ENCODE measurements around the gene TANC1.

TANC1 gene

DNA sequence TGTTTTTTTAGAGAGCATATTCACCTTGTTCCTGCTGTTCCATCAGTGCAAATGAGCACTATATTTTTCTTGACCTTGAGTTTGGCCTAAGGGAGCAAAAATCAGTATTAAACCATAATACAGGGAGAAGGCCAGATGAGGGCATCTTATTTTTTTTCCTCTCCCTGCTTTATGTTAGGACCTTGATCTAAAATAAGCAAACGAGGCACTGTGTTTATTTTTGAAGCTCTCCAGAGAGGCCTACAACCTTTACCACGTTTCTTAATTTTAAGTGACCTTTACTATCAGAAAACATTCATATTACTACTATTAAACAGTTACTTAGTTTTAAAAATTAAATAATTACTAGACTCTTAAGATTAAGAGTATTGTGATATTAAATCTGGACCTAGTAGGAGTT lies 100.8 kb downstream of the TANC1 start:
- H3K4me1 Mint-ChIP-seq: no peaks in the 10 kb centered on the region
- no peaks in the 10 kb centered on the region for H3K36me3 Mint-ChIP-seq
- H3K4me3 Mint-ChIP-seq: no peak overlapping the region
- H3K27me3 Mint-ChIP-seq: no peaks in the 10 kb centered on the region
- H3K9me3 Mint-ChIP-seq: no peaks in the 10 kb centered on the region
- H3K27ac Mint-ChIP-seq: no peak overlapping the region

DNA sequence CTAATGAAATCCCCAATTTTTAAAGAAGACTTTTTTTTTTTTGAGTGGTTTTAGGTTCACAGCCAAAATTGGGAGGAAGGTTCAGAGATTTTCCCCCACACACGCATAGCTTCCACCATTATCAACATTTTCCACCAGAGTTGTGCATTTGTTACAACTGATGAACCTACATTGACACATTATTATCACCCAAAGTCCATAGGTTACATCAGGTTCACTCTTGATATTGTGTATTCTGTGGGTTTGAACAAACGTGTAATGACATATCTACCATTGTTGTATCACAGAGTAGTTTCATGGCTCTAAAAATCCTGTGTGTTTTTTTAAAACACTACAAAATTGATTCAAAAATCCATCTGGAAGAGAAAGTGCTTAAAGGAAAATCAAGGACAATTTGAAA lies 101.8 kb downstream of the TANC1 start:
- Mint-ChIP-seq H3K27ac (no peak overlapping the region), H3K4me1 (no peaks in the 10 kb centered on the region), H3K9me3 (no peaks in the 10 kb centered on the region), H3K4me3 (no peak overlapping the region), H3K27me3 (no peaks in the 10 kb centered on the region), H3K36me3 (no peaks in the 10 kb centered on the region)

DNA sequence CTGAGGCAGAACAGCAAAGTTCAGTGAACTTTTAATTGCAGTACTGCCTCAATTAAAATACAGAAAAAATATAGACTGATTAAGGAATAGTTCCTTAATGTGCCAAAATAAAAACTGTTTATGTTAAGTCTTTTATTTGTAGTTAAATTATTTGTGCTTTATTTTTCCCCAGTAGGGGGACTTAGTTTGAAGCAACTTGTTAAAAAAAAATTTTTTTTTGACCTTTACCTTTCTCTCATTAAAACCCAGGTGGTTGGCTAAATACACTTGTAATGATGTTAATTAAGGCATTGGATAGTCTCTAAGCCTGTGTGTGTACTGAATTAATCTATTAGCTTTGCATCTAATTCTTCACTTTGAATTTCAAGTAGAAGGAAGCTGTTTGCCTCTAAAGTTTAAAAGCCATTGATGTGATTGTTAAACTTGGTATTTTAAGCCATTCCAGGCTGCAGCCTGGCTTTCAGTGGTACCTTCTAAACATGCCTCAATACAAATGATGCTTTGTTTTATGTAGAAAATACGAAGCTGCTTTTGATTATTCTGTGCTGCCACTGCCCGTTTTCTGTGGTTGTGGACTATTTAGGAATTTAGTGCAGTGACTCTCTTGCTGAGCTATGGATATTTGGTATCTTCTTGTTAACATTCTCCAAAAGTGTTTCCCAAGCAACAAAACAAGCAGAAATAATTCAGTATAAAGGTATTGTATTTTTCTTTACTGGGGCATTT lies 102.9 kb downstream of the TANC1 start:
- Mint-ChIP-seq H3K27ac (no peak overlapping the region), H3K27me3 (no peaks in the 10 kb centered on the region), H3K4me1 (no peaks in the 10 kb centered on the region), H3K4me3 (no peak overlapping the region), H3K36me3 (no peaks in the 10 kb centered on the region), H3K9me3 (no peaks in the 10 kb centered on the region)

DNA sequence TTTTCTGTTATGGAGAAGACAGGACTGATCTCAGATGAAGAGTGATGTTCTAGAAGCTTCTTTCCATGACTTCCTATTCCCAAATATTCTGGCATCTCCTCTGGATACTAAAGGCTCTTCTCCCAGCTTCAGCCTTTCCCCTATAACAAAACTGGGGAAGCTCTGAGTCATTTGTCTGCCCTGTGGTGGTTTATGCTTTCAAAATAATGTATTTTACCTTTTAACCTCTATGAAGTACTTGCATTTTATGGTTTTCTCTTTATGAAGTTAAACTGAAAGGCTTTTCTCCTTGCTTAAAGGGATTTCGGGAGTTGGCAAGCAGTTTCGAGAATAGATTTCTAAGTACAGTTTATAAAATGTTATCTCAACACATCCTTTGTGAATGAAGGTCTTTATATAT lies 104.4 kb downstream of the TANC1 start:
- H3K36me3 Mint-ChIP-seq: peaks cover 2% of the 10 kb centered on the region
- H3K27me3 Mint-ChIP-seq: no peaks in the 10 kb centered on the region
- H3K4me3 Mint-ChIP-seq: no peak overlapping the region

DNA sequence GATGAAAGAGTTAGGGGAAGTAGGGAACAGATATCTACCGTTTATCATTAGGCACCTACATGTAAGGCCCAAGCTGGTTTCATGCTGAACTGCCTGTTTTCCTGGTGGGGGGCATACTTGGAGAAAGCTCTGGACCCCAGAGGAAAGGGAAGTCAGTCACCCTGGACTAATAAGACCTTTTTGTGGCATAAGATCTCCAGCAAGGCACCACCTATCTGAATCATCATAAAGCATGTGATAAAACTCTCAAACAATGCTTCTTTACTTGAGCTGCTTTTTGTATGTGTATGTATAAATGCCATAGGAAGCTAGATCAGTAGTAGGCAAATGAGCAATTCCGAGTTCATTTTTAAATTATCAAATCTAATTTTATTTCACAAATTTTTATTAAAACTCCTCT lies 104.8 kb downstream of the TANC1 start:
- no peak overlapping the region for H3K27ac Mint-ChIP-seq
- H3K4me1 Mint-ChIP-seq: no peaks in the 10 kb centered on the region
- H3K27me3 Mint-ChIP-seq: no peaks in the 10 kb centered on the region
- H3K9me3 Mint-ChIP-seq: no peaks in the 10 kb centered on the region
- H3K36me3 Mint-ChIP-seq: peaks cover 2% of the 10 kb centered on the region
- no peak overlapping the region for H3K4me3 Mint-ChIP-seq

More for the DNA sequence above, 104.4 kb downstream of the TANC1 start:
- Mint-ChIP-seq H3K27ac (no peak overlapping the region), H3K9me3 (no peaks in the 10 kb centered on the region), H3K4me1 (no peaks in the 10 kb centered on the region)

DNA sequence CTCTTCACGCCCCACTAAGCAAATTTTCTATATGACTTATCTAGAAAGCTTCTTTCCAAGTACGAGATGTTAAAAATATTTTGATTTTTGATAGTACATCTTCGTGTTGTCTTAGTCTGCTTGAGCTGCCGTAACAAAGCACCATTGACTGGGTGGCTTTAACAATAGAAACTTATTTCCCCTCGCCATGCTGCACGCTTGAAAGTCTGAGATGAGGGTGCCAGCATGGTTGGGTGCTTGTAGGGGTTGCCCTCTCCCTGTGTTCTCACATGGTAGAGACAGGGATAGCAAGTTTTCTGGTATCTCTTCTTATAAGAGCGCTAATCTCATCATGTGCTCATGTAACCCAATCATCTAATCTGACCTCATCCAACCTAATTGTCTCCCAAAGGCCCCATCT lies 106.2 kb downstream of the TANC1 start:
- Mint-ChIP-seq H3K27me3 (no peaks in the 10 kb centered on the region), H3K36me3 (peaks cover 2% of the 10 kb centered on the region), H3K4me3 (no peak overlapping the region), H3K4me1 (no peaks in the 10 kb centered on the region), H3K9me3 (no peaks in the 10 kb centered on the region), H3K27ac (no peak overlapping the region)

DNA sequence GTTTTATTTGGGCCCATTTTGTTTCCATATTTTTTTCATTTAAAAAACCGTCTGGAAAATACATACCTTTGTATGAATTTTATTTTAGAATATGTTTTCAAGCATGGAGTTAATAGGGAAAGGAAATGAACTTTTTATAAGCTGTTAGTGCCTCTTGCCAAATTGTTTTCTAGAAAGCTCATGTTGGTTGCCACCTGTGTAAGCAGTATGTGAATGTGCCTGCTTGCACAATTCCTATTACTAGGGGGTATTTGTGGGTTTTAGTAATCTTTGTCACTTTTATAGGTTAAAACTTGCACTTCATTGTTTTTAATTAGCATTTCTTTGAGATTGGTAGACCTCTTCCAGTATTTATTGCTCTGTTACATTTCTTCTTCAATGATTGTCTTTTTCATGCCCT lies 107.3 kb downstream of the TANC1 start:
- H3K36me3 Mint-ChIP-seq: peaks cover 2% of the 10 kb centered on the region
- no peak overlapping the region for H3K27ac Mint-ChIP-seq
- H3K4me3 Mint-ChIP-seq: no peak overlapping the region
- H3K4me1 Mint-ChIP-seq: no peaks in the 10 kb centered on the region
- no peaks in the 10 kb centered on the region for H3K27me3 Mint-ChIP-seq
- H3K9me3 Mint-ChIP-seq: no peaks in the 10 kb centered on the region

DNA sequence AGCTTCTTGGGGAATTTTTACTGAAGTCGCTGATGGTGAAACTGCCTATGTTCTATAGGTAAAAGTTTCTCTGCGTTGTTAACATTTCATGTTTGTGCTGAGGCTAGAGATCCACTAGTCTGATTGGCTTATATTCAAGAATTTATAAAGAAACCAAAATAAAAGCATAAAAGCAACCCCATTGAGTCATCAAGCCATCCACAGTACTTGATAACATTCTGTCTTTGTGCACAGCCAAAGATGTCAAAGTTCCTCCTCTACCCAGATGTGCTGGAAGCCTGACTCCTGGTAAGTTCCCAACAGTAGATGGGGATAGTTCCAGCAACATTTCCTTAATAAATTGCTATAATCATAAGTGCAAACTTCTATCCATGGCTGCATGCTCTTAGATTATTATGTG lies 107.8 kb downstream of the TANC1 start:
- H3K27me3 Mint-ChIP-seq: no peaks in the 10 kb centered on the region
- no peak overlapping the region for H3K27ac Mint-ChIP-seq
- no peaks in the 10 kb centered on the region for H3K9me3 Mint-ChIP-seq
- H3K4me3 Mint-ChIP-seq: no peak overlapping the region
- peaks cover 2% of the 10 kb centered on the region for H3K36me3 Mint-ChIP-seq
- H3K4me1 Mint-ChIP-seq: no peaks in the 10 kb centered on the region

DNA sequence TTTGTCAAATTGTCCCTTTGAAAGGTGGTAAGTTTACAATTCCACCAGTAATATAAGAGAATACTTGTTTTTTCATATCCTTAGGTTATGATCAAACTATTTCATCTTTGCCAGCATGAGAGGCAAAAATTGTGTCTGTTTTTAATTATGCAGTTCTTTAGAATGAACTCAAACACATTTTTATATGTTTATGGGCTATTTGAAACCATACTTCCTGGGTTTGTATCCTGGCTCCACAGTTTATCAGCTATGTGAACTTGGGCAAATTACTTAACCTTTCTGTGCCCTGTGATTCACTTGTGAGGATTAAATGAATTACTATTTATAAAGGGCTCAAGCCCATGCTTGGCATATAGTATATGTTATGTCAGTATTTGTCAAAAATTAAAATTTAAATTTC lies 109.4 kb downstream of the TANC1 start:
- H3K36me3 Mint-ChIP-seq: peaks cover 2% of the 10 kb centered on the region
- H3K4me1 Mint-ChIP-seq: no peaks in the 10 kb centered on the region
- H3K27me3 Mint-ChIP-seq: peaks cover 2% of the 10 kb centered on the region
- H3K27ac Mint-ChIP-seq: no peak overlapping the region
- no peaks in the 10 kb centered on the region for H3K9me3 Mint-ChIP-seq
- H3K4me3 Mint-ChIP-seq: no peak overlapping the region

DNA sequence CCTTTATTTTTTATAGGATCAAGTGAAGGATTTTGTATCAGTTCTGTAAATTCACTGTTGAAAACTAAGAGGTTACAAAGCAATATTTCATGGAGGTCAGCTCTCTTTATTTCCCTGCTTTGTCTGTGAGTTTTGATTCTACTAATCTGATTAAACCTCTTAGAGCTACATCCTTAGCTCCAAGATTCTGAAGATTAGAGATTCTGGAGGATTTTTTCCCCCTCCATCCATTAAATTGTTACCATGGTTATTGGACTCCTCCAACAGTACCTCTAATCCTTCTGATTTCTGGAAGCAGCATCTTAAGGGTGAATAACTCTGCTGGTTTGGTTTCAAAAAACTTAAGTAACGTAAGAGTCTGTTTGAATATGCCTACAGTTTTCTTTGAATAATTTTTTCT lies 110.0 kb downstream of the TANC1 start:
- Mint-ChIP-seq H3K9me3 (no peaks in the 10 kb centered on the region), H3K27me3 (peaks cover 2% of the 10 kb centered on the region), H3K27ac (no peak overlapping the region), H3K36me3 (peaks cover 2% of the 10 kb centered on the region), H3K4me1 (no peaks in the 10 kb centered on the region), H3K4me3 (no peak overlapping the region)

DNA sequence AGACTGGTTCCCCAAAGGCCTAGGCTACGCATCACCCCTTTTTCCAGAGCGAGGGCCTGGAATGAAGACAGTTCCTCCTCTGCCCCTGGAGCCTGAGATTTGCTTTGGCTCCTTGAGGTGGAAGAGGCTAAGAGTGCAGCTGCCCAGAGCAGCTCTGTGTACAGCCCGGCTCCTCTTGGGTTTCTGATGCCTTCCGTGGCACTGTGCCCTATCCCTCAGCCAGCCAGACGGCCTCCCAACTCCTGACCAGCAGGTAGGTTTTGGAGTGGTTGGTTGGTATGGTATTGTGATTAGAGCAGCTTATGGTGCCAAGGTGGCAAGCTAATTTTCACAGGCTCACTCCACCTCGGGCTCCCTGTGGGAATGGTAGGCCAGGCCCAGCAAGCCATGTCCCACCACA lies 112.2 kb downstream of the TANC1 start:
- no peaks in the 10 kb centered on the region for H3K9me3 Mint-ChIP-seq
- no peaks in the 10 kb centered on the region for H3K4me1 Mint-ChIP-seq
- no peak overlapping the region for H3K27ac Mint-ChIP-seq
- peaks cover 2% of the 10 kb centered on the region for H3K27me3 Mint-ChIP-seq
- H3K36me3 Mint-ChIP-seq: peaks cover 2% of the 10 kb centered on the region
- no peak overlapping the region for H3K4me3 Mint-ChIP-seq

DNA sequence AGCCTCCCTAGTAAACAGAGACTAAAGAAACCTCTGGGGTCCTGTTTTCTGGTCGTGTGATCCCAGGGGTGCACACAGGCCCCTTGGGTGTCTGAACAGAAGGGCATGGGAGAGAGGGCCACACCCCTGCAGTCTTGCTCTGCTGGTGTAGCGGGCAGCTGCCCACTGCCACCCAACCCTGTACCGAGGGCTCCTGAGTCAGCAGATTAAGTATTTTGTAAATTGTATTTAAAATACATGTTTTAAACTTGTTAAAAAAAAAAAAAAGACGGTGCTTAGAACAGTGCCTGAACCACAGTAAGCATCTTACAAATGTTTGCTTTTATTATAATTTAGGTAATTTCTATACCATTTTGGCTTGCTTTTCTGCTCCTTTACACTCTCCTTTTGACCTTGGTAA lies 113.7 kb downstream of the TANC1 start:
- no peaks in the 10 kb centered on the region for H3K9me3 Mint-ChIP-seq
- no peak overlapping the region for H3K27ac Mint-ChIP-seq
- peaks cover 2% of the 10 kb centered on the region for H3K27me3 Mint-ChIP-seq
- no peak overlapping the region for H3K4me3 Mint-ChIP-seq
- H3K4me1 Mint-ChIP-seq: no peaks in the 10 kb centered on the region
- H3K36me3 Mint-ChIP-seq: peaks cover 2% of the 10 kb centered on the region

DNA sequence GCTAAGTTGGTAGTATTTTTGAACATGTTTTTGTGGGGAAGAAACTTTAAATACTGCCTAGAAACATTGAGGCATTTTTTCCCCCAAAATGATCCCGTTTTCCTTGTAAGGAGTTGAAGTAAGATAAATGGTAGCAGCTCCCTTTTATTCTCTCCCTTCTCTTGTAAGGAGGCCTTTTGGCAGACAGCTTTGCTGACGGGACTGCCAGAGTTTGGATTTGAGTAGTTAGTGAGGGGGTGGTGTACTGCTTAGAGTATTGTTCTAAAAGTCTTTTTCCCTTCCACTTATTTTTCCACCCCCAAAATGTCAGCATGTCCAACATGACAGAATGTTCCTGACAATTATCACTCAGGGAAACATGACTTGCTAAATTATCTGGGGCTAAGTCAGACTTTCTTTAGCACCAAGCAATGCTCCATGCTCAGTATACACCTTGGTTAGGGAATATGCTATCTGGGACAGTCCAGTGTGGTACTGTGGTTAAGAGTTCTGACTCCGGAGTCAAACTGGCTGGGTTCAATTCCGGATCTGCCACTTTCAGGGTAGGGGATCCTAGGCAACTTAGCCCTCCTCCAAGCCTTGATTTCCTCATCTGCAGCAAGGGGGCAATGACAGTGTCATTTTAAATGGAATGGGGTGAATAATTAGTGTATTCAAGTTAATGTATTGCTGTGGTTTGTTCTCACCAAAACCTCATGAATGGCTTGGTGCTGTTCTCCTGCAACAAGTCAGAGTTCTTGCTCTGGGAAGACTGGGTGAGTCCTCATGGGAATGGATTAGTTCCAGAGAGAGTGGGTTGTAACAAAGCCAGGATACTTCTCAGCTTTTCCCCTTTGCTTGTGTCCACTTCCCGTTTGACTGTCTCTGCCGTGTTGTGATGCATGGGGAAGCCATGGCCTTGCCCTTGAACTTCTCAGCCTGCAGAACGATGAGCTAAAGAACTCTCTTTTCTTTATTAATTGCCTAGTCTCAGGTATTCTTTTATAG lies 116.2 kb downstream of the TANC1 start:
- Mint-ChIP-seq H3K4me1 (no peaks in the 10 kb centered on the region), H3K36me3 (no peaks in the 10 kb centered on the region), H3K27ac (no peak overlapping the region), H3K27me3 (peaks cover 2% of the 10 kb centered on the region), H3K4me3 (no peak overlapping the region), H3K9me3 (no peaks in the 10 kb centered on the region)

DNA sequence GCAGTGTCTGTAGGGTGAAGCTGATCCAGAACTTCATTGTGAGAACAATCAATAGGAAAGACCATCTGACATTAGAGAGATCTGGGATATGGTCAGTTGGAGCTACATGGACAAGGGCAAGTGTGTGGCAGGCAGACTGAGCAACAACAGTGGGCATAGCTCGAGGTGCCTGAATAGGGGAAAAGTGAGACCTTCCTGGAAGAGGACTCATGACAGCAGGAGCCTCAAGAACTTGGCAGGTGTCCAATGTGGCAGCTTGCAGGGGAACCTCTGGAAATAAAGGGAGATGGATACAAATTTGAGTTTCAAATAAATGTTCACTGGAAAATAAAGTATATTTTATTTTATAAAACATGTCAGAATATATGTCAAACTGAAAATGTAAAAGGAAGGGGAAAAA lies 117.9 kb downstream of the TANC1 start:
- H3K4me1 Mint-ChIP-seq: peaks cover 10% of the 10 kb centered on the region
- H3K9me3 Mint-ChIP-seq: no peaks in the 10 kb centered on the region
- peaks cover 1% of the 10 kb centered on the region for H3K27me3 Mint-ChIP-seq
- no peak overlapping the region for H3K27ac Mint-ChIP-seq
- no peaks in the 10 kb centered on the region for H3K36me3 Mint-ChIP-seq
- no peak overlapping the region for H3K4me3 Mint-ChIP-seq

DNA sequence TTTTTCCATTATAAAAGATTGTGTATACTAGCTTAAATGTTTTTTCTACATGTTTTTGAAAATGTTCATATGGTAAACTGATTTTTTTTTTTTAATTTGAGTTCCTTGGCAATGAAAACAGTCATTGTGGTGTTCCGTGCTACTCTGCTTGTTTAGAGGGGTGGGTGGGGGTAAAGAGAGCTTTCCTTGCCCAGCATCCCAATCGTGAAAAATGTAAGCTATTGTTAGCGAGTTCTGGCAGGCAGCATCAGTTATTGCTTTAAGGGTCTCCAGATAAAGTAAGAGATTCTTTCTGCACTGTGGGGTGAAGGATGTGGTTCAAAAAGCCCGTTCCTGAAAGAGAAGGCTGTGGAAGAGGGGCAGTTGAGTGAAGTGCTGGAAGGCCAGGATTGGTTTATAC lies 118.4 kb downstream of the TANC1 start:
- no peaks in the 10 kb centered on the region for H3K9me3 Mint-ChIP-seq
- no peak overlapping the region for H3K4me3 Mint-ChIP-seq
- H3K27ac Mint-ChIP-seq: no peak overlapping the region
- H3K27me3 Mint-ChIP-seq: no peaks in the 10 kb centered on the region
- H3K36me3 Mint-ChIP-seq: no peaks in the 10 kb centered on the region
- peaks cover 15% of the 10 kb centered on the region for H3K4me1 Mint-ChIP-seq

DNA sequence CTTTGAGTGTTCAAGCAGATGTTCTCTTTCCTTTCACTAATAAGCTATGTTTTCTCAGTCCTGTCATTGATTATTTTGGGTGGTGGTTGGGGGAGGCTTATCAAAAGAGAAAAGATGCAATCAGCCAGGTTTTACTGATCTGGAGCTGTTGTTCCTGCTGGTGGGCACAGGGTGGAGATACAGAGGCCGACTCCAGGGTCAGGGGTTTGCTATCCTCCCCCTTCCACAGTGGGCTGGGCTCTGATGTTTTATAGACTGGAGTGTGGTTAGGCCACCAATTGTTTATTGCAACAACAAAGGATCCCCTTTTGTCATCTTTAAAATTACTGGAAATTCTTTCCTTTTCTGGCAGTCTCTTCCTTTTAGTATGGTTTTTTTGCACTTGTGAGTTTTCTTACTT lies 120.5 kb downstream of the TANC1 start:
- Mint-ChIP-seq H3K27ac (no peak overlapping the region), H3K27me3 (no peaks in the 10 kb centered on the region), H3K9me3 (no peaks in the 10 kb centered on the region), H3K36me3 (no peaks in the 10 kb centered on the region), H3K4me3 (no peak overlapping the region), H3K4me1 (peaks cover 35% of the 10 kb centered on the region)

Measured in activated naive CD4-positive, alpha-beta T cell treated with anti-CD3 and anti-CD28 coated beads, Interleukin-2, amount 50 U/mL, for 24 hours (primary cell).